GM21526 (cell line): Measurements from ENCODE around the gene GINS2.

Experiments used
- ATAC-seq: cut with Tn5 transposase; IDR thresholded peaks from one replicate; pipeline ENCODE4 v1.9.1; 2021; ENCODE audit warnings: moderate library complexity; ENCODE audit not compliant: unreplicated experiment, low FRiP score

Gene GINS2

GRCh38 chr16:85629853-85630252 is 58.9 kb downstream of the GINS2 start:
- no peak for ATAC-seq

GRCh38 chr16:85629326-85629725 is 59.4 kb downstream of the GINS2 start:
- ATAC-seq: no peak

GRCh38 chr16:85628645-85629044 is 60.1 kb downstream of the GINS2 start:
- ATAC-seq: no peak

GRCh38 chr16:85628265-85628556 is 60.5 kb downstream of the GINS2 start:
- ATAC-seq: no peak

GRCh38 chr16:85627526-85628264 is 61.1 kb downstream of the GINS2 start:
- no peak for ATAC-seq

- no peak for ATAC-seq
Measured at GRCh38 chr16:85627089-85627488, 61.7 kb downstream of the GINS2 start.
